Activated CD8-positive, alpha-beta memory T cell treated with anti-CD3 and anti-CD28 coated beads for 48 hours (primary cell): Measurements from ENCODE around the gene GNAI2.
"Not testable (repeated sequence)": the region's sequence is repeated elsewhere in the genome, so short reads cannot be mapped to it uniquely, and the experiment has no call there.

Experiments used
- DNase-seq, 3 experiments: peaks; one replicate each; pipeline ENCODE4 v3.0.0-alpha.2; 2020; ENCODE audit warnings: low read depth in 2 of 3, low spot score in 2 of 3

The GNAI2 gene

GRCh38 chr3:50224639-50225038 is 11.4 kb upstream of the GNAI2 start:
- no peak for DNase-seq

DNA sequence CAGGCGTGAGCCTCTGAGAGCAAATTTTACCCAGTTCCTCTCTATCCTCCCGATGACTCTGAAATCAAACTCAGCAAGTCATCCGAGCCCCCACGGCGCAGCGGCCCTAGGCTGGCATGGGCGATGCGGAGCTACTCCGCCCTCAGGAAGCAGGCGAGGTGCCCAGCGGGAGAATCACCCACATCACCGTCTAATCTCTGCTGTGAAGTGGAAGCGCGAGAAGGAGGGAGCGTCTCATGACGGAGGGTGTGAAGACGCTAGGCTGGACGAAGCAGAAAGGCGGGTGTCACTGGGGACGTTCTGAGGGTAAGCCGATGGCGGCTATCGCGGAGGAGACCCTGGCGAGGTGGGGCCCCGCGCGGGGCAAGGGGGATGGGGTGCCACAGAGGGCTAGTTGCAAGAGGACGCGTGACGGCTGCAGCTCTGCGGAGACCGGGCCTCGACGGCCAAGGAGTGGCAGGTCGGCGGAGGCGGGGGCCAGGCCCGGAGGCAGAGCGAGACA is 9.1 kb upstream of the GNAI2 start:
- DNase-seq = no peak

DNA sequence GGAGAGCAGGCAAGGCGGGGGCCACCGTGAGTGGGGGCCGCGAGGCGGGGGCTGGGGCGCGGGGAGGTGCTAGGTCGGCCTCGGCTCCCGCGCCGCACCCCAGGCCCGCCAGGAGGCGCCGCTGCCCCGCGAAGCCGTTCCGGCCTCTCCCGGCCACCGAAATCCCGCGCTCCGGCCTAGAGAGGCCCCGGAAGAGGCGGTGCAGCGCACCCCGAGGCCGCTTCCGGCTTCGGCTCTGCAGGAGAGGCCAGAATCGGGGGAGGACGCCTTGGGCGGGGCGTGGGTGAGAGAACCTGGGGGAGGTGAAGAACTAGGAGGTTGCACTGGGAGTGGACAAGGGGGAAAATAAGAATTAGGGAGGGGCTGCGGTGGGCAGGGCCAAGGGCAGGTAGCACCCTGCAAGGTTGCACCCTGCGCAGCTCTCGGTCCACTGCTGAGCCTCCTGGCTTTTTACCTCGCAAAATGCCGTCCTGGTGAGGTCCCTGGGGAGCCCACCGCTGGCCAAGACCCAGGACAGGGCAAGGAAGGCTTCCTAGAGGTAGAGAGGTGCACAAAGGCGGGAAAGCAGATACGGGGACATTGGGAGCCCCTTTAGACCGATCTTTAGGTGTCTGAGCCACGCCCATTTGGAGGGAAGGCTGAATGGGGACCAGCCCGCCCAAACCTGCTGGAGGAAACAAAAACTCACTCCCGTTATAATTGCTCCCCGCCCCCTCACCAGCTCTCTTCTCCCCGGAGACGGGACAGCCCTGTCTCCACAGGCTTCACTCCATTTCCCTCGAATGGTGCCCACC is 8.4 kb upstream of the GNAI2 start:
- DNase-seq = peak; percentile 71 to 83 (median 74)

DNA sequence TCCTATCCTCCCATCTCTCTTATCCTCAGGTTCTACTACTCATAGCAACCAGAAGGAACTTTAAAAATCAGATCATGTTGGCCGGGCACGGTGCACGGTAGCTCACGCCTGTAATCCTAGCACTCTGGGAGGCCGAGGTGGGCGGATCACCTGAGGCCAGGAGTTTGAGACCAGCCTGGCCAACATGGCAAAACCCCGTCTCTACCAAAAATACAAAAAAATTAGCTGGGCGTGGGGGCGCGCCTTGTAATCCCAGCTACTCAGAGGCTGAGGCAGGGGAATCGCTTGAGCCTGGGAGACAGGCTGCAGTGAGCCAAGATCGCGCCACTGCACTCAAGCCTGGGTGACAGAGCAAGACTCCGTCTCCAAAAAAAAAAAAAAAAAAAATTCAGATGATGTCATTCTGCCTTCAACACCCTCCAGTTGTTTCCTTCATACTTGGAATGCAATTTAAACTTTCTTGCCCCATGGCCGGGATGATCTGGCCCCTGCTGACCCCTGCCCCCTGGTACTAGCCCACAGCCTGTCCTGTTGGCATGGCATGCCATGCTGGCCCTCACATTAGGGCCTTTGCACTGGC is 7.7 kb upstream of the GNAI2 start:
- DNase-seq = not testable (repeated sequence)

DNA sequence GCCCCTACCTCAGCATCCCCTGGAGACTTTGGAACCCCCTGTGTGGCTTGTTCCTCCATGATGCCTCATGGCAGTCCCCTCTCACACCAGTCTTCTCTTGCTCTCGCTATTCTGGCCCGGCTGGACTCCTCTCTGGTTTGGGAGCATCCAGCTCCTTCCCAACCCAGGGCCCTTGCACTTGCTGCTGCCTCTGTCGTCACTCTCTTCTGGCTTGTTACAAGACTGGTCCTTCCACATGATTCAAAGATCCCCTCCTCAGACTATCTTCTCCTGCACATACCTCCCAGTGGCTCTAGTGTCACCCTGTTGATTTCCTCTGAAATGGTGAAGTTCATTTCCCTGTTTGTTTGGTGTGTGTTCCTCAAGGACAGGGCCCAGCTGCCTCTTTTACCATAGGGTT is 6.5 kb upstream of the GNAI2 start:
- DNase-seq = no peak

GRCh38 chr3:50230104-50230793 is 5.8 kb upstream of the GNAI2 start:
- no peak for DNase-seq

- no peak for DNase-seq
Measured at GRCh38 chr3:50230794-50231125, 5.2 kb upstream of the GNAI2 start.

DNA sequence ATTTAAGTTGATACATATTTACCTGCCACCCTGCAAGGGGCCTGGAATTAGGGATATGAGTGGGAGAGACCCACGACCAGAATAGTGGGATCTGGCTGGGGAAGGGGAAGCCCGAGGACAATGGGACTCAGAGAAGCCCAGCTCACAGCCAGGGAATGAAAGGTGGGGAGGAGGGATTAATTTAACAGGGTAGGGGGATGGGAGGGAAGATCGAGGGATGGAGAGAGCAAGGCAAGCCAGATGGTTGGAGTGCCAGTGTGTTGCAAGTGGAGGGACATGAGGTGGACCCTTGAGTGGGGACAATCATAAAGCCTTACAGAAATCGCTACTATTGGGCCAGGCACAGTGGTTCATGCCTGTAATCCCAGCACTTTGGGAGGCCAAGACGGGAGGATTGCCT is 4.4 kb upstream of the GNAI2 start:
- no peak for DNase-seq

DNA sequence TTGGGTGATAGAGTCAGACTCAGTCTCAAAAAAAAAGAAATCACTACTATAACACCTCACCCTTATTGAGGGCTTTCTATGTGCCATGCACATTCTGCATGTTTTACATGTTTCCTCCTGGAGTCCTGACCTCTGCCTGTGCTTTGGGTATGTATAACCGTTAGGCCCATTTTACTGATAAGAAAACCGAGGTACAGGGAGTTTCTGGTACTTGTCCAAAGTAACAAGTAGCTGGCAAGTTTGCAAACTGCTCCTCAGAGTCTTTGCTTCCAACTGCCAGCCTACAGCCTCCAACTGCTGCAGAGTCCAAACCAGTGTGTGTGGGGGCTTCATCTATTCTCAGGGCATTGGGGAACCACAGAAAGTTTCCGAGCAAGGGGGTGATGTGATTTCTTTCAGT is 3.7 kb upstream of the GNAI2 start:
- no peak for DNase-seq

- no peak for DNase-seq
Measured at GRCh38 chr3:50233176-50233575, 2.8 kb upstream of the GNAI2 start.

DNA sequence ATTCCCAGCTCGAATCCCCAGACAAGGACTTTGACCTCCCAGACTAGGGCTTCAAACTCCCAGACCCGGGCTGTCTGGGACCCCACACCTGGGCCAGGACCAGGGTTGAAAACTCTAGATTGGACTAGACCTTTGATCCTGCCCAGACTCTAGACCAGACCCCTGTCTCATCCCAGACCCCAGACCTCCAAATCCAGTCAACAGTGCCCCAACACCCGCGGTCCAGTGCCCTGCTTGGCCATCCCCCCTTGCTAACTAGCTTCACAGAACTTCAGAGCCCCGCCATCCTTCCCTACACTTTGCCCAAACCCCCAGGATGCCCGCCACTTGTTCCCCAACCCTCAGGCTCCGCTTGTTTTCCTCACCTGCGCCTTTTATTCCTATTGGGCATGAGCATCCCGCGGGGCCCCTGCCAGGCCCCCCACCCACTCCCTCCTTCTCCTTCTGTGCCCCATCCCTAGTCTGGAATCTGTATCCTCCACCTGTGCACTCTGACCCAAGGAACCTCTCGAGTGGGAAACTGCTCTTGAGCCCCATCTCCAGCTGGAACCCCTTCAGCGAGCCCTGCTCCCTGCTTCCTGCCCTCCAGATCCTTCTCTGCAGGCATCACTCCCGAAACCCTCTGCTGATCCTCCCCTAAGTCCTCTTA is 604 bp downstream of the GNAI2 start:
- DNase-seq = no peak

GRCh38 chr3:50237133-50237651 is 1.2 kb downstream of the GNAI2 start:
- DNase-seq = no peak

DNA sequence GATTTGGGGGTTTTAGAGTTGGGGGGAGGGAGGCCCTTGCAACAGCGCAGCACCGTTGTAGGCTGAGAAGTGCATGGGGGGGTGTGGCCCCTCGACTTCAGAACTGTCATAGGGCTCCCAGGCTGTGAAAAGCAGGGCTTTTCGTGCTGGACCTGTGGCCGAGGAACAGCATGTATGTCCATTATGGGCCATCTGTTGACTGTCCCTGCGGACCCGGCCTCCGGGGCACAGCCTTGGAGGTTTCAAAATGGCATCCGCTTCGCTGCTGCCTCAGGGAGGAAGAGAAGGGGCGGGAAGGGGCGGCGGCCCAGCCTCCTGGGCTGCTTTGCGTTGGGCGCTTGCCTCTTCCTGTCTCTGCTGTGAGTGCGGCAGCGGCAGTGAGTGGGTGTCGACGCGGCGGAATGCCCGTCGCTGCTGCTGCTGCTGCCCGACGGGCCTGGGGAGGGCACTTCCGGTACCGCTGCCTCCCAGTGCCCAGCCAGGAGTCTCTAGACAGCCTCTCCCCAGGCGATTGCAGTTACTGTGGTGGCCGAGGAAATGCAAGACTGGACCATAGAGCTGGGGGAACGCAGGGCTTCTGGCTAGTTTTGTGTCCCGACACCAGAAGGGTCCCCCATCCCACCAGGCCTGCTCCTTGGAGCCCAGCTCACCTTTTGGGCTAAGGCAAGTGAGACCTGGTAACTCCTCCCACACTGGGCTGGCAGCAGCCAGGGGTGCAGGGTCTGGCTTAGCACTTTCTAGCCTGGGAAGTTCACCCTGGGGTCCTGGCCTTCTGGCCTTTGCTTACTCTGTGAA is 1.9 kb downstream of the GNAI2 start:
- peak; percentile 57 to 76 (median 71) for DNase-seq

- no peak for DNase-seq
Measured at GRCh38 chr3:50238549-50239026, 2.6 kb downstream of the GNAI2 start.

- no peak for DNase-seq
Measured at GRCh38 chr3:50239649-50240048, 3.6 kb downstream of the GNAI2 start.

- DNase-seq = no peak
Measured at GRCh38 chr3:50241163-50241562, 5.2 kb downstream of the GNAI2 start.

DNA sequence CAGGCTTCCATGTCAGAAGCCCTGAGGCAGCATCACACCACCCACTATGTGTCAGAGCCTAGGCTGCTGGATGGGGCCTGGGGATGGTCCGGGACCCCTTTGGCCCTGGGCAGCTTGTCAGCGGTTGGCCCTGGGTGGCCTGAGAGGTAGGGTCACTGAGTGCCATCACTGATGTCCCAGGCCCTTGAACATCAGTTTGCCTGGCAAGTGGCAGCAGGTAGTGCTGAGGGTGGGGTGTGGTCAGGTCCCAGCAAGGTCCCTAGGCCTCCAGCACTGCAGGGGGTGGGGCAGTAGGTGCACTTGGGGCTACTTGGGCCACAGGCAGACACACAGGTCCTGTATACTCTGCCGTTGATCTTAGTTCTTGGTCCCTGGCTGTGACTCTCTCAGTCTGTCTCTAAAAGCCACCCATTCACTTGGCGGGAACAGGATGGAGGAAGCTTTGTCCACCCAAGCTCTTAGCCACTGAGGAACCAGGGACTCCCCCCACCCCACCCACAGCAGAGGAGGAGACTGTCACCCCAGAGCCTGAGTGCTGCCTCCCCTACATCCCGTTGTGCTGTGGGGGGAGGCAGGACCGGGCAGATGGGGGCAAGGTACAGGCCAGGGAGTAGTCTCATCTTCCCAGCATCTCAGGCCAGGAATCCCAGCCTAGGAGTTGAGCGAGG is 5.8 kb downstream of the GNAI2 start:
- no peak for DNase-seq

- no peak for DNase-seq
Measured at GRCh38 chr3:50242381-50242770, 6.4 kb downstream of the GNAI2 start.

- DNase-seq = no peak
Measured at GRCh38 chr3:50242851-50243542, 7.0 kb downstream of the GNAI2 start.

- no peak for DNase-seq
Measured at GRCh38 chr3:50243543-50243895, 7.5 kb downstream of the GNAI2 start.
